Upper lobe of left lung (tissue), 4 donors: ENCODE data around the gene MICAL3.

Experiments used
- EP300 ChIP-seq, 4 donors: sonication (generic); formaldehyde crosslinking; IDR thresholded peaks; one replicate each; pipeline ENCODE4 v1.5.1; 2017; ENCODE audit warnings: antibody characterized with exemption in 4 of 4, control low read depth in 2 of 4
- POLR2A ChIP-seq, 4 donors: fragments of 450-650 bp; IDR thresholded peaks; one replicate each; pipeline ENCODE4 v1.5.1; 2016 to 2017; ENCODE audit warnings: antibody characterized with exemption in 4 of 4, mild to moderate bottlenecking in 2 of 4
- TF ChIP-seq, protein P1 (sequence below), 6 experiments: fragments of 450-650 bp in 4 of 6; fragments of 200-600 bp in 2 of 6; sonication (generic) in 2 of 6; IDR thresholded peaks; one replicate each; pipeline ENCODE4 v1.5.1; 2016 to 2019; ENCODE audit warnings: antibody characterized with exemption in 6 of 6

DNA sequence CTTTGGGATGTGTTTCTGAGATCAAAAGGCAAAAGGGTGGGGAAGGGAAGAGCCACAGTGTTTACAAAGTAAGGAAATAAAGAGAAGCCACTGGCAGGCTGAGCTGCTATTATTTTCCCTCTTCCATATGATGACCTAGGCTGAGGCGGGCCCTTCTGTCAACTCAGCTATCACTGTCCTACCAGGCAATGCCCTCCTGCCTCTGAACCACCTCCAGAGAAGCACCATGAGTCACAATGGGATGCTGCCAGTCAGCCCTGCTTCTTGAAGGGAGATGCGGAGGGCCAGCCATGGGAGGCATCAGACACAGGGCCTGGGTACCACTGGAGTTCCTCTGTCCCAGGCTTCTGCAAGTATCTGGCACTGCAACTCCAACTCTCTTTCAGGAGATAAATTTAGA lies 142.2 kb downstream of the MICAL3 start:
- TF ChIP-seq, protein P1, sequence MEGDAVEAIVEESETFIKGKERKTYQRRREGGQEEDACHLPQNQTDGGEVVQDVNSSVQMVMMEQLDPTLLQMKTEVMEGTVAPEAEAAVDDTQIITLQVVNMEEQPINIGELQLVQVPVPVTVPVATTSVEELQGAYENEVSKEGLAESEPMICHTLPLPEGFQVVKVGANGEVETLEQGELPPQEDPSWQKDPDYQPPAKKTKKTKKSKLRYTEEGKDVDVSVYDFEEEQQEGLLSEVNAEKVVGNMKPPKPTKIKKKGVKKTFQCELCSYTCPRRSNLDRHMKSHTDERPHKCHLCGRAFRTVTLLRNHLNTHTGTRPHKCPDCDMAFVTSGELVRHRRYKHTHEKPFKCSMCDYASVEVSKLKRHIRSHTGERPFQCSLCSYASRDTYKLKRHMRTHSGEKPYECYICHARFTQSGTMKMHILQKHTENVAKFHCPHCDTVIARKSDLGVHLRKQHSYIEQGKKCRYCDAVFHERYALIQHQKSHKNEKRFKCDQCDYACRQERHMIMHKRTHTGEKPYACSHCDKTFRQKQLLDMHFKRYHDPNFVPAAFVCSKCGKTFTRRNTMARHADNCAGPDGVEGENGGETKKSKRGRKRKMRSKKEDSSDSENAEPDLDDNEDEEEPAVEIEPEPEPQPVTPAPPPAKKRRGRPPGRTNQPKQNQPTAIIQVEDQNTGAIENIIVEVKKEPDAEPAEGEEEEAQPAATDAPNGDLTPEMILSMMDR (IDR thresholded peaks at IDR 0.05): no peak
- TF ChIP-seq POLR2A (IDR thresholded peaks at IDR 0.05) (no peak), EP300 (IDR thresholded peaks at IDR 0.05) (no peak)
